Caco-2 (cell line): ENCODE measurements around the gene LPAR1. TPM values are rescaled to one million over a fixed set of nuclear protein-coding genes. Genes with fewer than 3 reads are reported as not detected.

Experiments used
- BruUV-seq: library from RNA; stranded (reverse); fragments of 400-500 nt; replicated peaks from 2 replicates; lab custom pipeline; 2021; lab: Mats Ljungman, UMichigan
- CTCF ChIA-PET: fragments of 300-600 bp; sonication (Branson Sonifier 250); formaldehyde crosslinking; loops from one replicate; lab custom pipeline; 2022; ENCODE audit warnings: antibody characterized with exemption; lab: Charles Lee
- POLR2A ChIA-PET: fragments of 300-600 bp; sonication (Branson Sonifier 250); formaldehyde crosslinking; loops from one replicate; lab custom pipeline; 2022; ENCODE audit warnings: antibody characterized with exemption; lab: Charles Lee
- DNase-seq, 2 experiments: peaks; one replicate each; pipeline versions ENCODE4 v3.0.0 to v3.0.0-alpha.2; 2020 to 2022
- H3K27me3 ChIP-seq: replicated peaks from 2 replicates; pipeline ENCODE4 v1.6.0; 2011; ENCODE audit warnings: low read length; ENCODE audit not compliant: control insufficient read depth, insufficient read depth
- H3K36me3 ChIP-seq: 2 replicates; pipeline ENCODE4 v1.5.1; 2011; ENCODE audit warnings: low read length; ENCODE audit not compliant: control insufficient read depth, insufficient read depth
- H3K4me1 ChIP-seq: fragments of 250-450 bp; sonication (Bioruptor Pico); 2 replicates; pipeline ENCODE4 v1.5.1; 2020; ENCODE audit warnings: mild to moderate bottlenecking
- H3K4me3 ChIP-seq: 2 replicates; pipeline ENCODE4 v1.5.1; 2011; ENCODE audit warnings: low read depth, mild to moderate bottlenecking, control low read depth, low read length
- H3K9me3 ChIP-seq: fragments of 250-450 bp; sonication (Bioruptor Pico); 2 replicates; pipeline ENCODE4 v1.5.1; 2020; ENCODE audit warnings: mild to moderate bottlenecking, moderate library complexity
- H3K27ac Mint-ChIP-seq: one replicate; pipeline ENCODE4 v1.8.0; 2022; ENCODE audit warnings: mixed read lengths; ENCODE audit not compliant: unreplicated experiment
- H3K27me3 Mint-ChIP-seq: one replicate; pipeline ENCODE4 v1.8.0; 2022; ENCODE audit warnings: mixed read lengths; ENCODE audit not compliant: insufficient read depth, unreplicated experiment
- H3K36me3 Mint-ChIP-seq: one replicate; pipeline ENCODE4 v1.8.0; 2022; ENCODE audit warnings: mild to moderate bottlenecking, mixed read lengths; ENCODE audit not compliant: insufficient read depth, unreplicated experiment
- H3K4me1 Mint-ChIP-seq: one replicate; pipeline ENCODE4 v1.8.0; 2022; ENCODE audit warnings: low read depth, mixed read lengths; ENCODE audit not compliant: unreplicated experiment
- H3K4me3 Mint-ChIP-seq: one replicate; pipeline ENCODE4 v1.8.0; 2022; ENCODE audit warnings: mild to moderate bottlenecking, moderate library complexity, mixed read lengths; ENCODE audit not compliant: unreplicated experiment
- H3K9me3 Mint-ChIP-seq: one replicate; pipeline ENCODE4 v1.8.0; 2022; ENCODE audit warnings: mixed read lengths; ENCODE audit not compliant: unreplicated experiment
- CTCF ChIP-seq, 2 experiments: fragments of 200-600 bp in 1 of 2; IDR thresholded peaks; 1 replicate in 1 of 2; 2 replicates in 1 of 2; pipeline versions ENCODE4 v1.5.1 to v1.8.0; 2011 to 2022; ENCODE audit warnings: antibody characterized with exemption in 1 of 2, control low read depth in 1 of 2, inconsistent platforms in 1 of 2, low read depth in 1 of 2, low read length in 1 of 2, mild to moderate bottlenecking in 1 of 2, moderate library complexity in 1 of 2; ENCODE audit not compliant: insufficient read depth in 1 of 2, severe bottlenecking in 1 of 2, unreplicated experiment in 1 of 2
- intact Hi-C: fragments of 100-400 bp; cut with micrococcal nuclease; formaldehyde crosslinking; loops from one replicate; pipeline ENCODE4 v1.10.0; 2022; ENCODE audit not compliant: unreplicated experiment
- total RNA-seq: library from RNA; stranded (reverse); gene quantifications from 2 replicates; pipeline ENCODE4 v1.2.3, GENCODE V29; 2022

LPAR1 gene
- total RNA-seq, 1 experiment from 2014 or later, result 20.3 TPM

- intact Hi-C loops, result no loop called here
- H3K36me3 ChIP-seq, result no peaks in the 10 kb centered on the region
Observed at GRCh38 chr9:110939573-110939972, 98.7 kb downstream of the LPAR1 start.

GRCh38 chr9:110939047-110939446, 99.2 kb downstream of the LPAR1 start:
- Histone ChIP-seq H3K27me3 (no peaks in the 10 kb centered on the region), H3K9me3 (no peaks in the 10 kb centered on the region), H3K36me3 (no peaks in the 10 kb centered on the region), H3K4me3 (no peak overlapping the region), H3K4me1 (no peaks in the 10 kb centered on the region)
- no TSS peak for BruUV-seq
- peaks cover 18% of the 10 kb centered on the region for H3K36me3 Mint-ChIP-seq
- no peak for DNase-seq
- H3K27me3 Mint-ChIP-seq, result no peaks in the 10 kb centered on the region
- CTCF ChIA-PET, result no interaction called here
- TF ChIP-seq CTCF (IDR thresholded peaks at IDR 0.05; ENCODE audit: insufficient read depth in 1 of 2, low read depth in 1 of 2, low read length in 1 of 2, severe bottlenecking in 1 of 2, unreplicated experiment in 1 of 2), result no peak
- no peaks in the 10 kb centered on the region for H3K4me1 Mint-ChIP-seq
- POLR2A ChIA-PET, result no interaction called here
- no peak overlapping the region for H3K27ac Mint-ChIP-seq
- intact Hi-C loops, result no loop called here
- H3K4me3 Mint-ChIP-seq, result no peak overlapping the region
- peaks cover 10% of the 10 kb centered on the region for H3K9me3 Mint-ChIP-seq

More at GRCh38 chr9:110939573-110939972, 98.7 kb downstream of the LPAR1 start:
- Mint-ChIP-seq H3K27ac (no peak overlapping the region), H3K36me3 (peaks cover 16% of the 10 kb centered on the region), H3K4me3 (no peak overlapping the region), H3K27me3 (no peaks in the 10 kb centered on the region), H3K9me3 (peaks cover 5% of the 10 kb centered on the region), H3K4me1 (no peaks in the 10 kb centered on the region)
- TF ChIP-seq CTCF (IDR thresholded peaks at IDR 0.05; ENCODE audit: insufficient read depth in 1 of 2, low read depth in 1 of 2, low read length in 1 of 2, severe bottlenecking in 1 of 2, unreplicated experiment in 1 of 2), result no peak
- no TSS peak for BruUV-seq
- Histone ChIP-seq H3K4me3 (no peak overlapping the region), H3K27me3 (no peaks in the 10 kb centered on the region), H3K4me1 (no peaks in the 10 kb centered on the region), H3K9me3 (no peaks in the 10 kb centered on the region)
- POLR2A ChIA-PET, result no interaction called here
- CTCF ChIA-PET, result no interaction called here
- DNase-seq, result no peak

GRCh38 chr9:110938242-110938641, 100.0 kb downstream of the LPAR1 start:
- peaks cover 18% of the 10 kb centered on the region for H3K36me3 Mint-ChIP-seq
- peaks cover under 1% of the 10 kb centered on the region; the same call in 1 of the 2 replicates for H3K4me1 ChIP-seq
- H3K27me3 ChIP-seq, result no peaks in the 10 kb centered on the region
- no peak for TF ChIP-seq CTCF (IDR thresholded peaks at IDR 0.05; ENCODE audit: insufficient read depth in 1 of 2, low read depth in 1 of 2, low read length in 1 of 2, severe bottlenecking in 1 of 2, unreplicated experiment in 1 of 2)
- intact Hi-C loops, result no loop called here
- H3K27ac Mint-ChIP-seq, result no peak overlapping the region
- no peak for DNase-seq
- H3K9me3 ChIP-seq, result no peaks in the 10 kb centered on the region
- H3K4me1 Mint-ChIP-seq, result no peaks in the 10 kb centered on the region
- POLR2A ChIA-PET, result no interaction called here
- no peak overlapping the region for H3K4me3 ChIP-seq
- H3K9me3 Mint-ChIP-seq, result peaks cover 10% of the 10 kb centered on the region
- BruUV-seq, result no TSS peak
- no peaks in the 10 kb centered on the region for H3K27me3 Mint-ChIP-seq
- no peak overlapping the region for H3K4me3 Mint-ChIP-seq
- CTCF ChIA-PET, result no interaction called here
- no peaks in the 10 kb centered on the region for H3K36me3 ChIP-seq
